ENCODE results near the gene TMEM168. TPM values are rescaled to one million over a fixed set of nuclear protein-coding genes. Genes with fewer than 3 reads are reported as not detected.

TMEM168 gene
- 21.9 and 27.9 TPM in 2 replicates for total RNA-seq

DNA sequence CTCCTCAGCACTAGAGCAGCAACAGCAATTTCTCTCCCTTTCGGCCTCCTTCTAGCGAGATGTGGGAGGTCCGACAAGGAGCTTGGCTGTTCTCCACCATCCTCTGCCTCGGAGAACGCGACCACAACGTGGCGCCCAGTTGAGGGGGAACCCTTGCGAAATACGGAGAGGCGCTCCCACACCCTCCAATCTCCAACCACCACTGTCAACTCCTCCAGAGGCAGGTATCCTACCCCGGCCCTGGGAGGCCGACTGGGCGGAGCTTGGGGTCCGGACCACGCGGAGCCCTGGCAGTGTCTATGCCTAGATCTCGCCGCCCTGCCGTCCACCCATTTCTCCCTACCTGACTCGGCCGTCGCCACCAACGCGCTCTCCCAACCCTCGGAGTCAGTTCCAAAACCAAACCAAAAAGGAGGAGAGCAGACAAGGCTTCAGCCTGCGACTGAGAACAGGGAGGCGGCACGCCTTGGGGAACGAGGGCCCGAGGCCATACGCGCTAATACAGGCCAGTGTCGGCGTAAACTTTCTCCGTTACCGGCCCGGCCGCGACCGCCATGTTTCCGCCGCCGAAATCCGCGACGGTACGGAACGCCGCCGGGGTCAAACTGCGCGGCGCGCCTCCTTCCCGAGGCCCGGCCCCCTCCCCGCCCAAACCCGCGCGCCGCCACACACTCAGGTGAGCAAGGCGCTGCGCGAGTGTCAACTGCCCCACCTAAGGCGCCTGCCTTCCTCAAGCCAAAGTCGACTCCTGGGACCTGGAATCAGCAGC is at the start of gene TMEM168:
TSS of gene TMEM168 (minus strand) at position 577 of the 769 bp plus-strand sequence. CDS start 5,568 bp downstream, outside the sequence.

